Hindlimb muscle (tissue), 1 donor: Measurements from ENCODE around the gene IRF7. TPM values are rescaled to one million over a fixed set of nuclear protein-coding genes. Genes with fewer than 3 reads are reported as not detected.

ENCODE experiments used
- DNase-seq: peaks from one replicate; pipeline ENCODE4 v3.0.0-alpha.2; 2013
- polyA plus RNA-seq: library from polyadenylated mRNA; unstranded; fragments of 120-200 nt; gene quantifications from one replicate; pipeline ENCODE4 v1.2.1, GENCODE V29; 2013; ENCODE audit not compliant: insufficient read length

IRF7 gene
- polyA plus RNA-seq, 1 donor, result 17.5 TPM

- no peak for DNase-seq
These were observed 24.4 kb upstream of the IRF7 start for GRCh38 chr11:640021-640706.

GRCh38 chr11:639332-639955 is 23.7 kb upstream of the IRF7 start:
- no peak for DNase-seq

DNA sequence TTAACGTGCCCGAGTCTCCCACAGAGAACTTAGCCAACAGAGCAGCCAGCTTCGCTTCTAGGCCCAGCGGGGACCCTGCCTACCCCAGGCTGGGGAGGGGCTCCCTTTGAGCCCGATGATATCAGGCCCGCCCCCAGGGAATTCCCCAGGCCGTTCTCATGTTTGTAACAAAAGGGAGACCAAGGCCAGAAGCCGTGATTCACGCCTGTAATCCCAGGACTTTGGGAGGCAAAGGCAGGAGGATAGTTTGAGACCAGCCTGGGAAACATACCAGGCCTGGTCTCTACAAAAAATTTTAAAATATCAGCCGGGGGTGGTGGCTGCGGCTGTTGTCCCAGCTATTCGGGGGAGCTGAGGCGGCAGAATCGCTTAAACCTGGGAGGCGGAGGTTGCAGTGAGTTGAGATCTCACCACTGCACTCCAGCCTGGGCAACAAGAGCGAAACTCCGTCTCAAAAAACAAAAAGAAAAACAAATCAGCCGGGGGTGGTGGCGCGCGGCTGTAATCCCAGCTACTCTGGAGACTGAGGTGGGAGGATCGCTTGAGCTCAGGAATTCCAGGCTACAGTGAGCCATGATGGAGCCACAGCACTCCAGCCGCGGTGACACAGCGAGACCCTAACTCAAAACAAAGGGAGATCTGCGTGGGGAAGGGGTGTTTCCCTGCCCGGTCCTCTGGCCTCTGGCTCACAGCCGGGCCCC is 23.0 kb upstream of the IRF7 start:
- DNase-seq, result no peak

DNA sequence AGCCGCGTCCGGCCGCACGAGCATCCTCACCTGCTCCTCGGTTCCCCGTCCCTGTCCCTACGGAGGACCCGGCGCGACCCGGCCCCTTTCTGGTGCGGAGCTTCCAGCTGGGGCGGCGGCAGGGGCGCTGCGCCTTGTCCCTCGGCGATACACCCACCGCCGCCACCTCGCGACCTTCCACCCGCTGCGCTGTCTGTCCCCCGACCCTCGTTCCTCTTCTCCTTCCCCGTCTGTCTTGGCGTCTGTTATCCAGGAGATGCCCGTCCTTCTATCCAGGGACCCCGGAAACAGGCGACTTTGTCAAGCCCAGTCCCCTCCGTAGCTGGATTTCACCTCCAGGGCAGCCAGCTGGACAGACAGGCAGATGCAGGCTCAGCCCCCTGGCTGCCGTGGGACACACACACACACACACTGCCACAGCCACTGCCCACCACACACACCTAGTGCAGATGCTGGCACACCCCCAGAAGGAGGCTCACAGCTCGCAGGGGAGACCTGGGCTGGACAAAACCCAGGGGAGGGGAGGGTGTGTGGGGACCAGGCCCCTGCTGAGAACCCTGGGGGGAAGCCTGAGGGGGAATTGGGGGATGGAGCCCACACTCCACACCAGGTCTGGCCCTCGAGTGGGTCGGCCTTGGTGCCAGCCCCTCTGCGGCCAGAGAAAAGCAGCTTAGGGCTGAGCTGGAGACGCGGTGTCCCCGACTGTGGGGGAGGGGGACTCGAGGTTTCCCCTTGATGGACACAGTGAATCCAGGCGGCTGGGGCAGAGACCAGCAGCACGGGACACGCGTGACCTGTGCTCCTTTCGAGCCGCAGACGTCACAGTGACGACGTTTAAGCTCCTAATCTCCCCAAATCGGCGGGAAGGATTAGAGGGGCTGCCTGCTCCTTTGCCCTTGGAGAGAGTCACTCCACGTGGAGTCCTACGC is 22.1 kb upstream of the IRF7 start:
- no peak for DNase-seq

DNA sequence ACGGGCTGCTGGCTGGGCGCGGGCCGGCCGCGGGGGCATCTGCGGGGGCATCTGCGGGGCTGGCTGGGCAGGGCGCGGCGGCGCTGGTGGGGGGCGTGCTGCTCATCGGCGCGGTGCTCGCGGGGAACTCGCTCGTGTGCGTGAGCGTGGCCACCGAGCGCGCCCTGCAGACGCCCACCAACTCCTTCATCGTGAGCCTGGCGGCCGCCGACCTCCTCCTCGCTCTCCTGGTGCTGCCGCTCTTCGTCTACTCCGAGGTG is 21.5 kb upstream of the IRF7 start:
- DNase-seq, result no peak

- no peak for DNase-seq
These were observed 21.0 kb upstream of the IRF7 start, which contains the start of gene DRD4 for GRCh38 chr11:636511-637332. TSS of gene DRD4 (plus strand) at chr11:637269. CDS start at chr11:637305, 36 bp downstream.

DNA sequence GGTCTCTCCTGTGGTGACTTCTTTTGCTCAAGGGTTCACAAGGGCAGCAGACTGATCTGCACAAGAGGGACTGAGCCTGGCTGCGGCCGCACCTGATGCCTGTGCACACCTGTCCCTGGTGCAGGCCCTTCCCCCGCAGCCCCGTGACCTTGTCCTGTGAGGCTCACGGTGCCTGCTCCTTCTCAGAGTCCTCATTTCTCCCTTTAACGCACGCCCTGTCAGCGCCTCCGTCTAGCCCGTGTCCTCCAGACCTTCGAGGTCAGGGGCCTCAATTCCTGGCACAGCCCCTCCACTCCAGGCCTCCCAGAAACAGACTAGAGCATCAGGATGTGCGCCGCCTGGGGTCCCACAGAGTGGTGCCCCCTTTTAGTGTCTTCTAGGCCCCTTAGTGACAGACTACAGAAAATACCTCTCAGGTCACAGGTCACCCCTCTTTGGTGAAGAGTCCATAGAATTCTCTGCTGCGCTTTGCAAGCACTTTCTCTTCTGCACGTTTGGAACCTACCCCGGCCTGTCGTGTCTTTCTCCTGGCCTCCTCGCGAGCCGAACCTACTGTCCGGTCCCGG is 20.3 kb upstream of the IRF7 start:
- DNase-seq, result no peak

DNA sequence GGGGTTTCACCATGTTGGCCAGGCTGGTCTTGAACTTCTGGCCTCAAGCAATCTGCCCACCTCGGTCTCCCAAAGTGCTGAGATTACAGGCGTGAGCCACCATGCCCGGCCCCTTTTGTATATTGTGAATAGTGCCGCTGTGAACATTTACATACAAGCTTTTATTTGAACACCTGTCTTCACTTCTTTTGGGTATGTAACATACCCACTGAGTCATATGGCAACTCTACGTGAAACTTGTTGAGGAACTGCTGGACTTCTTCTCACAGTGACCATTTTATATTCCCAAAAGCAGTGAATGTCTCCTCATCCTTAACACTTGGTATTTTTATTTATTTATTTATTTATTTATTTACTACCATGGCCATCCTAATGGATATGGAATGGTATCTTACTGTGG is 15.1 kb upstream of the IRF7 start:
- DNase-seq, result no peak

GRCh38 chr11:629237-629583 is 13.5 kb upstream of the IRF7 start:
- DNase-seq, result no peak

DNA sequence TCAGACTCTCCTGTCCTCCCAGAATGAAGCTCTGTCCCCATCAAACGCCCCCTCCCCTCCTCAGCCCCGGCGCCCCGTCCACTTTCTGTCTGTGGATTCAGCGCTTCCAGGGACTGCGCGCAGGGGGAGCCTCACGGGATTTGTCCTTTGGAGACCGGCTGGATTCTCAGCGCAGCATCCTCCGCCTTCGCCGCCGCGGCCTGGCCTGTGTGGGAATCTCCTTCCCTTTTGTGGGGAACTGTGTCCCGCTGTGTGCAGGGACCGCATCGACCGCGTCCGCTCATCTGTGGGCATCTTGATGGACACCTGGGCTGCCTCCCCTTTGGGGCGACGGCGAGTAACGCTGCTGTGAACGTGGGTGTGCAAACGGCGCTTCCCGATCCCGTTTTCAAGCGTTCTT is 12.3 kb upstream of the IRF7 start:
- DNase-seq, result no peak

DNA sequence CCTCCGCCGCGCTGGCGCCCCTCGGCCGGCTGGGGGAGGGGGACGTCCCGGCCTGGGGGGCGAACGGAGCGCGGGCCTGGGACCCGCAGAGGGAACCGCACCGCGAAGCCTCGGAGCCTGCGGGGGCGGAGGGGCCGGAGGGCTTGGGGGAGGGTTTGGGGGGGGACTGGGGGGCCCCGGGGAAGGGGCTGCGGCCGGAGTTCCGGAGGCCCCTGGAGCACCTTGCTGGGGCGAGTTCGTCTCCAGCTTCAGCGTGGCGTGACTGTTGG is 11.5 kb upstream of the IRF7 start:
- no peak for DNase-seq

DNA sequence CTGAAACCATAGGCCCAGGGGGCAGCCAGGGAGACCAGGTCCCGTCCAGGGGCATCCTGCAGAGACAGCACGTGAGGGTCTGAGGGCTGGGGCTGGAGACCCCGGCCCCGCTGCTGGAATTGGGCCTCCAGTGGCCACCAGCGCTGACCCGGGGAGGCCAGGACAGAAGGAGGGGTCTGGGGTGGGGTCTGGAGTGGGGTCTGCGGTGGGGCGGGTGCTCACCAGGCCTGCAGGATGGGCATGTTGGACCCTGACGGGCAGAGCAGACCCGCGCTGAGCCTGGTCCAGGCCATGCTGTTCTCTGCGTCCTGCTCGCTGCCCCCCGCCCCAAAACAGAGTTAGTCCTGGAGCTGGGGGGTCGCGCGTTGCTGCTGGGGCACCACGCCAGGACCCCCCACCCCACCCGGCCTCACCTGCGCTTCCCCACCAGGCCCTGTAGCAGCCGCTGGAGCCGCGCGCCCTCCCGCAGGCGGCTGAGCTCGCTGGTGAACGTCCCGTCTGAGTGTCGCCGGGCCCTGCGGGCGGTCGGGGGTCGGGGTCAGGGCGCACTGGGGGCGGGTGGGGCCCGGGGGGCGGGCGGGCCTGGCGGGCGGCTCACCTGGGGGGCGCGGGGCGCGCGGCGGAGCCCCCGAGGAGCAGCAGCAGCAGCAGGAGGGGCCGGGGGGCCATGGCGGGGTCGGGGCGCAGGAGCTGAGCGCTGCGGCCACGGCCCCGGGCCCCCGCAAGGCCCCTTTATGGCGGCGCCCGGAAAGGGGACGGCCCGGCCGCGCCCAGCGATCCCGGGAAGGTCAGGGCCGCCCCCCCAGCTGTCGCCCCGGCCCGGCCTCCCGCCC is 10.9 kb upstream of the IRF7 start, which contains the start of gene SCT:
TSS of gene SCT (minus strand) at position 707 of the 833 bp plus-strand sequence. CDS start at position 669, 38 bp downstream.
- no peak for DNase-seq

DNA sequence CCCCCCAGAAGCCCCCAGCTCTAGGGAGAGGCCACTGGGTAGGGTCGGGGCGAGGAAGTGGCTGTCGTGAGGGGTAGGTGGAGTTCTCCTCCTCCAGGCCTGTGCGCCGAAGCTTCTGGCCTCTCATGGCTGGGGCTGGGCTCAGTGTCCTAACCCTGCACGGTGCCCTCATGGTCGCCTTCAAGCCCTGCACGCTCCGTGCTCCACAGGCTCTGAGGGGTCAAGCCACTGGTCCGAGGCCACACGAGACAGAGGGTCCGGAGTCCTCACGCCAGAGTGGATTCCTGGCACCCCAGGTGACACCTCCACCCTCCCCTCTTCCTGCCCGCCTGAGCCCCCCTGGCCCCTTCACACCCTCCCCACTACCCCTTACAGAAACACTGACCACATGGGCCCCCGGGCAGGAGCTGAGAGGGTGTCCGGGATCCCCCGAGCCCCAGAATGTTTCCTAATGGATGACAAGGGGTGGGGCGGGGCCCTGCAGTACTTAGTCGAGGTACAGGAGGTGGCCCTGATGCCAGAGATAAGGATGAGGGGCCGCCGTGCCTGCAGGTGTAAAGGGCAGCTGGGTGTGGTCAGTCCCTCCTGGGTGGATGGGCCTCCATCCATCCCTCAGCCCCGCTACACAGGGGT is 10.0 kb upstream of the IRF7 start:
- DNase-seq, result no peak

DNA sequence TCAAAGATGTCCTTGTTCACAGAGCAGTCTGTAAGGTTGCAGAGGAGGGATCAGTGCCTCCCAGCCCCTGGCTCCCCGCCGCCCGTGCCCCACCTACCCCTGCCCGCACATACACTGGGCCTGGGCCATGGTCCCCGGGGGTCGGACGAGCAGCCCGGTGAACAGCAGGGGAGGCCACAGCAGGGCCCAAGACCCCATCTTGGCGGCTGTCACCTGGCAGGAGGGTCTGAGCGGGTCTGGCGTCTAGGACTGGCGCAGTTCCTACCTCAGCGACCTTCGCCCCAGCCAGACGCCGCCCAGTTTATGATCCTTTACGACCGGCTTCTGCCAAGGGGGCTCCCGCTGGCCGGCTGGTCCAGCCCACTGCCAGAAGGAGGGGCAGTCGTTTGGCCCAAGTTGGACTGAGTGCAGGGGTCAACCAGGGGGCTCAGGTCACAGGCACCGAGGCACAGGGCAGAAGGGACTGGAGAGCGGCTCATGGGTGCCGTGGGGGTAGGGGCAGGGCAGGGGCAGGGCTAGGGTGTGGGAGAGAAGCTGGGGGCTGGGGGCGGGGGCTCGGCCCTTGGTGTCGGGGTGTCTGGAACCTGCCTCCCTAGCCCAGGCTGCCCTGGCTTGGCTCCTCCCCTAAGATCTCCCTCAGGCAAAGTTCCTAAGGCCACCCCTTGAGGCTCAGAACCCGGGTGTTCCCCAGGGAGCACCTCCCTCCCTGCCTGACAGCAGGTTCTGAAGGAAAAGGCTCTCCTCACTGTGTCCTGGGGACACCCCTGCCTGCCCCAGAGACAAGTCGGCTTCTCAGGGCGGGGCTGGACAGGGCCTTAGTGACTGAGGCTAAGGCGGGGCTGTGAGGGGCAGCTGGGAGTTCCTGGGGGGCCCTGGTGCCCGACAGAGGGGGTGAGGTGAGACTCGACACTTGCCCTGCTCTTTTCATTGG is 9.2 kb upstream of the IRF7 start, which contains the start of gene CDHR5:
TSS of gene CDHR5 (minus strand) at position 251 of the 931 bp plus-strand sequence. CDS start at position 198, 53 bp downstream.
- no peak for DNase-seq

GRCh38 chr11:623999-624704 is 8.4 kb upstream of the IRF7 start:
- no peak for DNase-seq

DNA sequence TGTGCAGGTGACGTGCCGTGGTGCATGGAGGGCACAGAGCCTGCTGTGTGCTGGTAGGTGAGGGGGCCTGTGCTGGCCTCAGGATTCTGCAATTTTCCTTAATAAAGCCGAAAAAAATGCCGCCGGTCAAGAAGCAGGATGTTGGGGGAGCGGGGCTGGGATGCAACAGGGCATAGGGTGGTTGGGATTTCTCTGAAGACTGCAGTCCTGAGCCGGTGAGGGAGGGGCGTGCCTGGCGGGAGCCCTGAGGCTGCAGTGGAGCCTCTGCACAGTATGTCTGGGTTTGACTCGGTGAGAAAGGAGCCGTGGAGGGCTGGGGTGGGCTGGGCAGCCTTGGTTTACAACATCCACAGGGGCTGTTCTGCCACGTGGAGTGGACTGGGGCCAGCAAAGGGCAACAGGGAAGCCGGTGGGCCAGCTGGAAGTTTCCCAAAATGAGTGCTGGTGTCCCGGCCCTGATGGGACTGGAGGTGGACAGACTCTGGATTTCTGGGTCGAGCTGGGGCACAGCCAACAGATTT is 7.7 kb upstream of the IRF7 start:
- DNase-seq, result no peak

DNA sequence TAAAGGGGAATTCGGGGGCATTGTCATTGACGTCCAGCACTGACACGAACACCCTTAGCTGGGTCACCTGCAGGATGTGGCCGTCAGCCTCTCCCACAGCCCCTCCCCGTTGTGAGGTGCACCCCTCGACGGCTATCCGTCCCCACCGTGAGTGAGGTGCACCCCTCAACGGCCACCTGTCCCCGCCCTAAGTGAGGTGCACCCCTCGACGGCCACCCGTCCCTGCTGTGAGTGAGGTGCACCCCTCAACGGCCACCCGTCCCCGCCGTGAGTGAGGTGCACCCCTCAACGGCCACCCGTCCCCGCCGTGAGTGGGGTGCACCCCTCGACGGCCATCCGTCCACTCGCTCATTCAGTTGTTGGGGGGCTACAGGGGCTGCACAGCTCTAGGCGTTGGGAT is 6.1 kb upstream of the IRF7 start:
- no peak for DNase-seq
